HUDEP-2 (cell line): ENCODE results near the gene P2RY2.
"Not testable (repeated sequence)": the region's sequence is repeated elsewhere in the genome, so short reads cannot be mapped to it uniquely, and the experiment has no call there.

ENCODE experiments used
- DNase-seq, 76 experiments: peaks; one replicate each; lab custom pipeline; 2025; ENCODE audit not compliant: unreplicated experiment in 76 of 76; lab: John Stamatoyannopoulos, UW

The P2RY2 gene

GRCh38 chr11:73263640-73264039, 45.6 kb downstream of the P2RY2 start:
- DNase-seq = no peak

- no peak for DNase-seq
These were observed 47.3 kb downstream of the P2RY2 start for GRCh38 chr11:73265278-73265810.

GRCh38 chr11:73265853-73266645, 48.0 kb downstream of the P2RY2 start:
- DNase-seq = no peak

GRCh38 chr11:73266646-73267020, 48.6 kb downstream of the P2RY2 start:
- no peak for DNase-seq

- no peak for DNase-seq
These were observed 49.2 kb downstream of the P2RY2 start for GRCh38 chr11:73267122-73267846.

GRCh38 chr11:73267906-73268540, 49.9 kb downstream of the P2RY2 start:
- no peak for DNase-seq

- no peak for DNase-seq
These were observed 50.7 kb downstream of the P2RY2 start for GRCh38 chr11:73268671-73269271.

- DNase-seq = no peak
These were observed 51.5 kb downstream of the P2RY2 start for GRCh38 chr11:73269459-73270015.

- no peak for DNase-seq
These were observed 52.2 kb downstream of the P2RY2 start for GRCh38 chr11:73270016-73270854.

- DNase-seq = no peak
These were observed 52.9 kb downstream of the P2RY2 start for GRCh38 chr11:73270855-73271477.

- not testable (repeated sequence) for DNase-seq
These were observed 53.4 kb downstream of the P2RY2 start for GRCh38 chr11:73271478-73271865.

GRCh38 chr11:73271936-73272679, 54.0 kb downstream of the P2RY2 start, which contains the start of gene P2RY6:
Gene P2RY6 (plus strand): TSS chr11:73272338. CDS start chr11:73296519, 24,181 bp downstream.
- no peak for DNase-seq

GRCh38 chr11:73272680-73273038, 54.6 kb downstream of the P2RY2 start:
- no peak for DNase-seq

GRCh38 chr11:73273222-73273895, 55.3 kb downstream of the P2RY2 start:
- DNase-seq = no peak

GRCh38 chr11:73274191-73274590, 56.1 kb downstream of the P2RY2 start:
- not testable (repeated sequence) for DNase-seq

GRCh38 chr11:73274722-73275380, 56.8 kb downstream of the P2RY2 start:
- DNase-seq = no peak

GRCh38 chr11:73275381-73275750, 57.3 kb downstream of the P2RY2 start:
- no peak for DNase-seq

GRCh38 chr11:73277467-73277866, 59.4 kb downstream of the P2RY2 start:
- no peak for DNase-seq
